NCI-H345 treated with DMSO at 0.1 percent for 48 hours (cell line): ENCODE measurements around the gene FAM83D.

ENCODE experiments used
- DNase-seq: peaks from one replicate; lab custom pipeline; 2025; ENCODE audit not compliant: unreplicated experiment; lab: John Stamatoyannopoulos, UW

FAM83D gene

DNA sequence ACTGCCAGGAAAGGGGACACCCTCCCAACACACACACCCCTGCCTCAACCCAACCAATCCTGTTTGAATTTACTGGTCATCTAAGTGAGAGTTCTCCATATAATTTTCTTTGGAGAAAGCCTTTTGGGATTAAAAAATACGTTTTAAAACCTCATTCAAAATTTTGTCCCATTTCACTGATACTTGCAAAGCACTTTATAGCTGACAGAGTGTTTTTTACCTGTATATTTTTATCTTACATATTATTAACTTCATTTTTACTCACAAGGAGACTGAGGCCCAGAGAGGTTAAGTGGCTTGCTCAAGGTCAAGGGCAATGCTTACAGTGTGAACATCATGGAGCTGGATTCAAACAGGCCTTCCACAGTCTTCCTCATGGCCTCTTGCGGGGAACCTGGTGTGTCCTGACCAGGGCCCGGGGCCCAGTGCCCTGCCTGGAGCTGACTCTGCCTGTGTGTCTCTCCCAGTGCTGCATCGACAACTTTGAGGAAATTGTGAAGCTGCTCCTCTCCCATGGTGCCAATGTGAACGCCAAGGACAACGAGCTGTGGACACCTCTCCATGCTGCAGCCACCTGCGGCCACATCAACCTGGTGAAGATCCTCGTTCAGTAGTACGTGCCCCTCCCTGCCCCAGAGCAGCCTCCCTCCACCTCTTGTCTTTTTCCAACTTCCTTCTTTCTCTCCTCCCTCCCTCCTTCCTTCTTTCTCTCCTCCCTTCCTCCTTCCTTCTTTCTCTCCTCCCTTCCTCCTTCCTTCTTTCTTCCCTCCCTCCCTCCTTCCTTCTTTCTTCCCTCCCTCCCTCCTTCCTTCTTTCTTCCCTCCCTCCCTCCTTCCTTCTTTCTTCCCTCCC lies 30.9 kb upstream of the FAM83D start:
- DNase-seq = no peak

DNA sequence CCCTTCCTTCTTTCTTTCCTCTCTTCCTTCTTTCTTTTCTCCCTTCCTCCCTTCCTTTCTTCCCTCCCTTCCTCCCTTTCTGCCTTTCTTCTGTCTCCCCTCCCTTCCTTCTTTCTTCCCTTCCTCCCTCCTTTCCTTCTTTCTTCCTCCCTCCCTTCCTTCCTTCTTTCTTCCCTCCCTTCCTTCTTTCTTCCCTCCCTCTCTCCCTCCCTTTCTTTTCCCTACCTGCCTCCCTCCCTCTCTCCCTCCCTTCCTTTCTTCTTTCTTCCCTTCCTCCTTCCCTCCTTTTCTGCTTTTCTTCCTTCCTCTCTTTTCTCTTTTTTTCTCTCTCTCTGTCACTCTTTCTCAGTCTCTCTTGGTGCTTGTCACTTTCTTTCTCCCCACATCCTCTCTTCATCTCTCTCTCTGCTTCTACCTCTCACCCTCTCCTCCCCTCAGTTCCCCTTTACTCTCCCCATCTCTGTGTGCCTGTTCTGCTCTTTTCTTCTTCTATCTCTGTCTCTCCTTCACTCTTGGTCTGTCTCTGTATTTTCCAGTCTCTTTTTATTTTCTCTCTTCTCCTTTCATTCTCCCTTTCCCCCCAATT lies 30.1 kb upstream of the FAM83D start:
- DNase-seq = no peak

DNA sequence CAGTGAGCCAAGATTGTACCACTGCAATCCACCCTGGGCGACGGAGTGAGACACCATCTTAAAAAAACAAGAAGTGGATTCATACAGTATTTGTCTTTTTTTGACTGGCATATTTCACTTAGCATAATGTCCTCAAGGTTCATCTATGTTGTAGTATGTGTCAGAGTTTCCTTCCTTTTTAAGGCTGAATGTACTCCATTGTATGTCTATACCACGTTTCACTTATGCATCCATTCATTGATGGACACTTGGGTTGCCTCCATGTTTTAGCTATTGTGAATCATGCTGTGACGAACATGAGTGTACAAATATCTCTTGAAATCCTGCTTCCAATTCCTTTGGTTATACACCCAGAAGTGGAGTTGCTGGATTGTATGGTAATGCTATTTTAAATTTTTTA lies 28.9 kb upstream of the FAM83D start:
- no peak for DNase-seq

GRCh38 chr20:38900606-38901005 lies 25.6 kb upstream of the FAM83D start:
- no peak for DNase-seq

- DNase-seq = no peak
Observed at GRCh38 chr20:38902601-38903000, 23.6 kb upstream of the FAM83D start.

GRCh38 chr20:38903335-38903734 lies 22.9 kb upstream of the FAM83D start:
- DNase-seq = no peak

- DNase-seq = no peak
Observed at GRCh38 chr20:38905375-38905774, 20.8 kb upstream of the FAM83D start.

- no peak for DNase-seq
Observed at GRCh38 chr20:38907918-38908677, 18.1 kb upstream of the FAM83D start.

GRCh38 chr20:38915355-38915754 lies 10.9 kb upstream of the FAM83D start:
- no peak for DNase-seq

- DNase-seq = no peak
Observed at GRCh38 chr20:38917657-38918056, 8.6 kb upstream of the FAM83D start.

DNA sequence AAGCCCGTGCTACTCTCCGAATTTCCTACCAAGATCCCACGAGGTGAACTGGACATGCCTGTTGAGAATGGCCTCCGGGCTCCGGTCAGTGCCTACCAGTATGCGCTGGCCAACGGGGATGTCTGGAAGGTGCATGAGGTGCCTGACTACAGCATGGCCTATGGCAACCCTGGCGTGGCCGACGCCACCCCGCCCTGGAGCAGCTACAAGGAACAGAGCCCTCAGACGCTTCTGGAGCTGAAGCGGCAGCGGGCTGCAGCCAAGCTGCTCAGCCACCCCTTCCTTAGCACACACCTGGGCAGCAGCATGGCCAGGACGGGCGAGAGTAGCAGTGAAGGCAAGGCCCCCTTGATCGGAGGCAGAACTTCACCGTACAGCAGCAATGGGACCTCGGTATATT lies 8.0 kb upstream of the FAM83D start:
- no peak for DNase-seq

DNA sequence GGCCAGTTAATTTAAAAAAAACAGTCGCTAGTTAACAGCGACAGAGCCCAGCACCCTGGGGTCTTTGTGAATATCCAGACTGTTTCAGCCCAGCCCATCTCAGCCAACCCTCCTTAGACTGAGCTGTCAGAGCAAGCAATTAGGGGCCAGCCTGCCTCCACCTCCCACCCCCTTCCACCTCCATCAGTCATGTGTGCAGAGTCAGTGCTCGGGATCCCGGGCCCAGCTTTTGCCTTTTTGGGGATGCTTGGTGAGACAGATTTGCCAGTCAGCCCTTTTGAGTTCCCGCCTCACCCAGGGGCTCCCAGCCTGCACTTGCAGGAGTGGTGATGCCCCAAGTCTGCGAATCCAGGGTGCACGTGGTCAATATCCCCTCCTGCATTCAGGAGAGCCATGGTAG lies 6.5 kb upstream of the FAM83D start:
- no peak for DNase-seq

DNA sequence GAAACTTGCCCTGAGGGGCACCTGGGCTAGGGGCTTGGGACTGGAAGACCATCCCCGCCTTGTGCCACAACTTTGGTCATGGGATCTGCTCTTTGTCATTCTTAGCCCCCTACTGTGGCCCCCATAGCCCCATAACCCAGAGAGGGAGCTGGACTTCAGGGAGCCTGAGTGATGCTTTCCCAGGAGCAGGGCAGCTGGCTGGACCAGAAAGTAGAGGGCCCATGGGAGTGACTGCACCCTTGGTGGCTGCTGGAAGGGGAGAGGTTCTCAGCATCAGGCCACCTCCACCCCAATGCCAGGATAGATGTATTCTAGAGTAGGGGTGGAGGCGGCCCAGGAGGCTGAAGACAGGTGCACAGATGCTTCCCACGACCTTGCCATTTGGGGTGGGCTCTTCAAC lies 5.8 kb upstream of the FAM83D start:
- DNase-seq = no peak

- no peak for DNase-seq
Observed at GRCh38 chr20:38920851-38921250, 5.4 kb upstream of the FAM83D start.

DNA sequence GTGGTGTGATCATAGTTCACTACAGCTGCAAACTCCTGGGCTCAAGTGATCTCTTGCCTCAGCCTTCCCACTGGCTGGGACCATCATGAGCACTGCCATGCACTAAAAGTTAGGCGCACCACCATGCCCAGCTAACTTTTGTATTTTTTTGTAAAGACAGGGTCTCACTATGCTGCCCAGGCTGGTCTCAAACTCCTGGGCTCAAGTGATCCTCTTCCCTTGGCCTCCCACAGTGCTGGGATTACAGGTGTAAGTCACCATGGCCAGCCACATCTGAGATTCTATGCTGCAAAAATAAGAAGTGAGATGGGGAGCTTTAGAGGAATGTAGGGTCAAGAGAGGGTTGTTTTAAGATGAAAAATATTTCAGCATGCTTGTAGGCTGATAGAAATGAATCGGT lies 1.5 kb upstream of the FAM83D start:
- DNase-seq = no peak

DNA sequence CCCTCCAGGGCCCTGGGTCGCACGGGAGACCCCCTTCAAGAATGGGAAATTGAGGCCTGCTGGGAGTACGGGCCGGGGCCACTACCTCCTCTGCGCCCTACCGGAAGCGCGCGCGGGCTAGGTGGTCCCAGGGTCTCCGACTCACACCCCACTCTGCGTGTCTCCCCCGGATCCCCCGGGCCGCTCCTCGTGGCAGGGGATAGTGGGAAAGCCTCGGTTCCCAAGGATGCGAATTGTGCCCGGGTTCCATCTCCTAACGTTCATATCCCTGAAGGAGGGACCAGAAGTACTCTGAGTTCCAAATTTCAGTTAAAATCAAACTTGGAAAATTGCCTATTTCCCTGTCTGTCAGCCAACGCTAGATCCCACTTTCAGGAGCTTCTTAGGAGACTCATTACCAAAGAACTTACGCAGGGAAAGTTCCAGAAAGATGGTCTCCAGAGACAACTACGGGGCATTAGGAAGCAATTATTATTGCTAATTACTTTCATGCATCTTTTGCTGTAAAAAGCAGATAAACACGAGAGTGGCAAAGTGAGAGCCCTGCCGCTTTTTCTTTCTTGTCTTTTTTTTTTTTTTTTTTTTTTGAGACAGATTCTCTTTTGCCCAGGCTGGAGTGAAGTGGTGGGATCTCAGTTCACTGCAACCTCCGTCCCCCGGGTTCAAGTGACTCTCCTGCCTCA lies 858 bp downstream of the FAM83D start:
- no peak for DNase-seq

DNA sequence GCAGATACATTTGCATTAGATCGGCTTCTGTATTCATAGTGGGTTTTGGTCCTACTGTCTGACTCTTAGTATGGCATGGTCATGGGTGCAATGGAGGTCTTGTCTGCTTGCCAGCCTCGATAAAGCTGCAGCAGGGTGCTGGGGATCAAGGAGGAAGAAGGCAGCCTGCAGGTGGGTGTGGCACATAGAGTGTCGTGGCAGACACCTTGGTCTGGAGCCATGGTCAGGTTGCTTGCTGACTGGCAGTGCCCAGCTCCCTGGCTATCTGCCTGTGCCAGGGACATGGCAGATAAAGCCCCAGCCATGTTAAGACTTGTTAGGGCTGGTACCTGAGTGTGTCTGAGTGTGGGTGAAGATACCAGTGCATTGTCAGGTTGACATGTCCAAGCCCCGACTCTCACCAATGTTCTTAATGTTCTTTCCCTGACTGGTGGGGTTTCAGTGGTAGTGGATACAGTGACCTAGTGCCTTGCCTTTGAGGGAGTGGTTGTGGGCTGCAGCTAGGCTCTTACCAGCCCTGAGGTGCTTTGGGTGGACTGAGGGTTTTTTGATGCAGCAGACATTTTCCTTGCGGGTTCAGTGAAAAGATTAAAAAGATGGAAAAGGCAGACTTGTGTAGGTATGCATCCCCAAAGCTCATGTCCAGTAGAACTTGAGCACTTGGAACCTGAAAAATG lies 1.8 kb downstream of the FAM83D start:
- DNase-seq = no peak

- no peak for DNase-seq
Observed at GRCh38 chr20:38930242-38930569, 4.0 kb downstream of the FAM83D start.

DNA sequence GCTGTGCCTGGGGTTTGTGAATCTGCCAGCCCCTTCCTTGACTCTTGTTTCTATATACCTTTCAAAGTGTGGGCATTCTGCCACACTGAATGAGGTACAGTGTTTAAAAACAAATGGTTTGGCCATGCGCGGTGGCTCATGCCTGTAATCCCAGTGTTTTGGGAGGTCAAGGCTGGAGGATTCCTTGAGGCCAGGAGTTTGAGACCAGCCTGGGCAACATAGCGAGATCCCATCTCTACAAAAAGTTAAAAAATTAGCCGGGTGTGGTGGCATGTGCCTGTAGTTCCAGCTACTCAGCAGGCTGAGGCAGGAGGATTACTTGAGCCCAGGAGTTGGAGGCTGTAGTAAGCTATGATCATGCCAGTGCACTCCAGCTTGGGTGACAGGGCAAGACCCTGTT lies 5.8 kb downstream of the FAM83D start:
- DNase-seq = no peak

GRCh38 chr20:38932457-38933120 lies 6.4 kb downstream of the FAM83D start:
- no peak for DNase-seq

DNA sequence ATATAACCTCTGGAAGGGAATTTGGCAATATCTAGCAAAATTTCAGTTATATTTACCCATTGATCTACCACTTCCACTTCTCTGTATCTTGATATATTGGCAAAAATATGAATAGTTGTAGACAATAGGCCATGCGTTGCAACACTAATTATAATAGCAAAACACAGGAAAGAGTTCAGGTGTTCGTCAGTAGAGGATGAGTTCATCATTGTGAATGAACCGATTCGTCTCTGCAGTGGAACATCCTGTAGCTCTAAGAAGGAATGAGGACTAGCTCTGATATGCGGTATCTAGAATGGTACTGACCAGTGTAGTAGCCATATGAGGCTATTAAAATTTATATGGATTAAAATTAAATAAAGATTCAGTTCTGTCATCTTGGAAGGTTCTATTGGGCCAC lies 8.3 kb downstream of the FAM83D start:
- no peak for DNase-seq
